CD4-positive, alpha-beta T cell (primary cell): ENCODE results near the gene LRG1. TPM values are rescaled to one million over a fixed set of nuclear protein-coding genes. Genes with fewer than 3 reads are reported as not detected.

Experiments used
- ATAC-seq: fragments of 200-7000 bp; cut with Tn5 transposase; one replicate; pipeline ENCODE4 v1.10.0; 2022; ENCODE audit warnings: mild to moderate bottlenecking; ENCODE audit not compliant: poor library complexity
- CTCF ChIA-PET: fragments of 350-600 bp; sonication (Branson Sonifier 250); formaldehyde crosslinking; loops from one replicate; lab custom pipeline; 2021; ENCODE audit warnings: antibody characterized with exemption, inconsistent platforms; lab: Charles Lee
- POLR2A ChIA-PET: fragments of 350-600 bp; sonication (Branson Sonifier 250); formaldehyde crosslinking; loops from one replicate; lab custom pipeline; 2021; ENCODE audit warnings: antibody characterized with exemption, inconsistent platforms; lab: Charles Lee
- DNase-seq, 14 experiments: peaks; one replicate each; pipeline ENCODE4 v3.0.0-alpha.2; 2013 to 2020; ENCODE audit warnings: mixed read lengths in 2 of 14
- H3K27ac ChIP-seq, 2 donors: one replicate each; pipeline versions ENCODE4 v1.5.1 to v1.7.0; 2013; ENCODE audit warnings: low read length in 2 of 2, low read depth in 1 of 2, mild to moderate bottlenecking in 1 of 2
- H3K27me3 ChIP-seq, 2 experiments: 1 replicate in 1 of 2; 2 replicates in 1 of 2; pipeline versions ENCODE4 v1.6.1 to v1.7.0; 2013; ENCODE audit warnings: low read length in 2 of 2, control low read depth in 1 of 2, mild to moderate bottlenecking in 1 of 2, moderate library complexity in 1 of 2; ENCODE audit not compliant: insufficient read depth in 2 of 2, control insufficient read depth in 1 of 2
- H3K36me3 ChIP-seq: one replicate; pipeline ENCODE4 v1.6.1; 2013; ENCODE audit warnings: low read length, control low read depth; ENCODE audit not compliant: insufficient read depth
- H3K4me1 ChIP-seq: one replicate; pipeline ENCODE4 v1.6.1; 2013; ENCODE audit warnings: low read length, control low read depth; ENCODE audit not compliant: insufficient read depth
- H3K4me3 ChIP-seq: one replicate; pipeline ENCODE4 v1.5.1; 2013; ENCODE audit warnings: mild to moderate bottlenecking, low read length, moderate library complexity
- H3K9me3 ChIP-seq, 2 experiments: 1 replicate in 1 of 2; 2 replicates in 1 of 2; pipeline versions ENCODE4 v1.6.1 to v1.7.0; 2013; ENCODE audit warnings: low read length in 2 of 2, mild to moderate bottlenecking in 2 of 2, control low read depth in 1 of 2, moderate library complexity in 1 of 2; ENCODE audit not compliant: control insufficient read depth in 1 of 2, insufficient read depth in 1 of 2
- H3K27ac Mint-ChIP-seq: one replicate; pipeline ENCODE4 v1.8.0; 2020; ENCODE audit warnings: mixed read lengths
- H3K27me3 Mint-ChIP-seq: one replicate; pipeline ENCODE4 v1.8.0; 2021; ENCODE audit warnings: mixed read lengths
- H3K36me3 Mint-ChIP-seq: one replicate; pipeline ENCODE4 v1.8.0; 2021; ENCODE audit warnings: low read depth, mixed read lengths
- H3K4me1 Mint-ChIP-seq: one replicate; pipeline ENCODE4 v1.8.0; 2021; ENCODE audit warnings: low read depth, mixed read lengths
- H3K4me3 Mint-ChIP-seq: one replicate; pipeline ENCODE4 v1.8.0; 2020; ENCODE audit warnings: mild to moderate bottlenecking, mixed read lengths
- H3K9me3 Mint-ChIP-seq: one replicate; pipeline ENCODE4 v1.8.0; 2020; ENCODE audit warnings: mixed read lengths
- intact Hi-C, 2 experiments: fragments of 100-400 bp; cut with DNase I in 1 of 2; cut with micrococcal nuclease in 1 of 2; formaldehyde crosslinking; loops; one replicate each; pipeline versions ENCODE4 v1.15.1 to v1.9.0; 2023 to 2025; cut with DNase I, micrococcal nuclease
- total RNA-seq, 174 experiments: library from RNA in 2 of 174; stranded (reverse) in 2 of 174; gene quantifications; one replicate each; pipeline ENCODE4 v1.2.3 and lab custom pipeline; 2021 to 2026
- TF ChIP-seq, protein P1 (sequence below): fragments of 200-600 bp; IDR thresholded peaks from one replicate; pipeline ENCODE4 v1.8.0; 2022; ENCODE audit warnings: antibody characterized with exemption, mild to moderate bottlenecking

LRG1 gene
- total RNA-seq, 2 experiments from 2014 or later = not detected

DNA sequence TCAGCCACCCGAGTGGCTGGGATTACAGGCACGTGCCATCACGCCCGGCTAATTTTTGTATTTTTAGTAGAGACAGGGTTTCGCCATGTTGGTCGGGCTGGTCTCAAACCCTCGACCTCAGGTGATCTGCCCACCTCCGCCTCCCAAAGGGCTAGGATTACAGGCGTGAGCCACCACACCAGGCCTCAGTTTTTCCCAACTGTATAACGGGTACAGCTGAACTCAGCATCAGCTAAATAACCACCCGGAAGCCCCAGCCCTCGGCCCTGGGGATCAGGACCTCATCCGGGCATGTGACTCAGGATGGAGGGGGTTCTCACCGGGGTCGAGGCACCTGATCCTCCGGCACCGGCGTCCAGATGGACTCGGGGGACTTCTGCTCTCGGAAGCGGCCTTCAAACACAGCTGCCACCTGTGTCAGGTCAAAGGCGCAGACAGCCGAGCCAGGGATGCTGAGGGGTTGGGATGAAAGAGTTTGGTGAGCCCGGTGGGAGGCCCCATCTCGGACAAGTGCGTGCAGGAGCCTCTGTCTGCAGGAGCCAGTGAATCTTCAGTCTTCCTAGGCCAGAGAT, 10.7 kb upstream of the LRG1 start:
- no peak for ATAC-seq
- Mint-ChIP-seq H3K4me3 (no peak overlapping the region), H3K36me3 (no peaks in the 10 kb centered on the region), H3K27me3 (peaks cover 9% of the 10 kb centered on the region), H3K27ac (no peak overlapping the region), H3K9me3 (no peaks in the 10 kb centered on the region), H3K4me1 (no peaks in the 10 kb centered on the region)
- Histone ChIP-seq H3K27ac (no peak overlapping the region), H3K27me3 (no peaks in the 10 kb centered on the region), H3K9me3 (peaks cover 0 to 8% of the 10 kb centered on the region in 2 experiments), H3K36me3 (no peaks in the 10 kb centered on the region), H3K4me3 (no peak overlapping the region), H3K4me1 (no peaks in the 10 kb centered on the region)
- ChIA-PET CTCF (no interaction called here), POLR2A (no interaction called here)
- TF ChIP-seq, protein P1, sequence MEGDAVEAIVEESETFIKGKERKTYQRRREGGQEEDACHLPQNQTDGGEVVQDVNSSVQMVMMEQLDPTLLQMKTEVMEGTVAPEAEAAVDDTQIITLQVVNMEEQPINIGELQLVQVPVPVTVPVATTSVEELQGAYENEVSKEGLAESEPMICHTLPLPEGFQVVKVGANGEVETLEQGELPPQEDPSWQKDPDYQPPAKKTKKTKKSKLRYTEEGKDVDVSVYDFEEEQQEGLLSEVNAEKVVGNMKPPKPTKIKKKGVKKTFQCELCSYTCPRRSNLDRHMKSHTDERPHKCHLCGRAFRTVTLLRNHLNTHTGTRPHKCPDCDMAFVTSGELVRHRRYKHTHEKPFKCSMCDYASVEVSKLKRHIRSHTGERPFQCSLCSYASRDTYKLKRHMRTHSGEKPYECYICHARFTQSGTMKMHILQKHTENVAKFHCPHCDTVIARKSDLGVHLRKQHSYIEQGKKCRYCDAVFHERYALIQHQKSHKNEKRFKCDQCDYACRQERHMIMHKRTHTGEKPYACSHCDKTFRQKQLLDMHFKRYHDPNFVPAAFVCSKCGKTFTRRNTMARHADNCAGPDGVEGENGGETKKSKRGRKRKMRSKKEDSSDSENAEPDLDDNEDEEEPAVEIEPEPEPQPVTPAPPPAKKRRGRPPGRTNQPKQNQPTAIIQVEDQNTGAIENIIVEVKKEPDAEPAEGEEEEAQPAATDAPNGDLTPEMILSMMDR = no peak
- intact Hi-C loops = no loop called here
- DNase-seq = no peak

DNA sequence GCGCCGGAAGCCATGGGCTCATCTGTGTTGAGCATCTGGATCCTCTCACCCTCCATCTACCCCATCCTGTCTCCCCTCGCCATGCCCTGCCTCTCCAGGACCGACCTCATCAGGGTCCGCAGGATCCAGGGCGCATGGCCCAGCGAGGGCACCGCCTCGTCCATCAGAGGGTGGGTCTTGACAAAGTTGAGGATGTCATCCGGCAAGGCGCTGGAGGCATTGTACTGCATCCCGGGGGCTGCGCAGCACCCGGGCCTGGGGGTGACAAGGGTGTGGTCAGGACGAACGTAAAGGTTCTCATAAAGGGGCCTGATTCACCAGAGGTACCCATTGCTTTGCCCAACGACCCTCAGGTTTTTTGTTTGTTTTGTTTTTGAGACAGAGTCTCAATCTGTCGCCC, 10.2 kb upstream of the LRG1 start:
- intact Hi-C loops = no loop called here
- Mint-ChIP-seq H3K27me3 (peaks cover 9% of the 10 kb centered on the region), H3K27ac (no peak overlapping the region), H3K4me3 (no peak overlapping the region), H3K36me3 (no peaks in the 10 kb centered on the region), H3K9me3 (no peaks in the 10 kb centered on the region), H3K4me1 (no peaks in the 10 kb centered on the region)
- no peaks in the 10 kb centered on the region for H3K4me1 ChIP-seq
- no peaks in the 10 kb centered on the region for H3K27me3 ChIP-seq
- H3K9me3 ChIP-seq = peaks cover 0 to 8% of the 10 kb centered on the region in 2 experiments
- TF ChIP-seq, protein P1 = no peak
- DNase-seq = no peak
- no peak overlapping the region for H3K4me3 ChIP-seq
- no peak for ATAC-seq
- ChIA-PET POLR2A (no interaction called here), CTCF (no interaction called here)
- no peak overlapping the region for H3K27ac ChIP-seq
- H3K36me3 ChIP-seq = no peaks in the 10 kb centered on the region

DNA sequence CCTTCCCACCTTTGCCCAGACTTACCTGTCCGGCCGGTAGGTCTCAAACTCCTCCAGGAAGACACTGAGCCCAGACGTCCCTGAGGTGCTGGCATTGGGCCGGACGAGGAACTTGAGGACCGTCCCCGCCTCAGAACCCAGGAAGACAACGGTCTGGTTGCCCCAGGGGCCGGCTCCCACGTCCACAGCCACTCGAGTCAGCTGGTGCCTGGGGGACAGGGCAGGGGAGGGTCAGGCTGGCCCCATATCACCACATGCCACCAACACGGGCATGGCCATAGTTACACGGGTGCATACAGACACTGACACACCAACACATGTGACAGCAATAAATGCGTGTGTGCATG, 8.4 kb upstream of the LRG1 start:
- DNase-seq (no peak), ATAC-seq (no peak)
- H3K4me1 Mint-ChIP-seq = no peaks in the 10 kb centered on the region
- H3K9me3 ChIP-seq = peaks cover 0 to 8% of the 10 kb centered on the region in 2 experiments
- no peaks in the 10 kb centered on the region for H3K9me3 Mint-ChIP-seq
- no peak overlapping the region for H3K4me3 Mint-ChIP-seq
- no peaks in the 10 kb centered on the region for H3K36me3 ChIP-seq
- no peak overlapping the region for H3K4me3 ChIP-seq
- H3K27ac ChIP-seq = no peak overlapping the region
- no peak overlapping the region for H3K27ac Mint-ChIP-seq
- H3K4me1 ChIP-seq = no peaks in the 10 kb centered on the region
- H3K27me3 Mint-ChIP-seq = peaks cover 9% of the 10 kb centered on the region
- TF ChIP-seq, protein P1 = no peak
- no peaks in the 10 kb centered on the region for H3K36me3 Mint-ChIP-seq
- H3K27me3 ChIP-seq = no peaks in the 10 kb centered on the region
- intact Hi-C loops = no loop called here
- CTCF ChIA-PET = no interaction called here
- POLR2A ChIA-PET = no interaction called here
